ENCODE data around the gene UMOD. TPM values are rescaled to one million over a fixed set of nuclear protein-coding genes. Genes with fewer than 3 reads are reported as not detected.

UMOD gene
- total RNA-seq, 2 experiments from 2014 or later = not detected

- no peaks in the 10 kb centered on the region for H3K4me1 ChIP-seq (ENCODE audit: insufficient read depth, low read length)
- no peaks in the 10 kb centered on the region for H3K27me3 ChIP-seq (ENCODE audit: control insufficient read depth in 1 of 2, insufficient read depth in 2 of 2, low read length in 2 of 2)
- H3K36me3 Mint-ChIP-seq (ENCODE audit: low read depth) = no peaks in the 10 kb centered on the region
- ChIA-PET POLR2A (no interaction called here), CTCF (no interaction called here)
- peaks cover 5% of the 10 kb centered on the region for H3K27me3 Mint-ChIP-seq
- H3K9me3 Mint-ChIP-seq = peaks cover 2% of the 10 kb centered on the region
- no peak for TF ChIP-seq CTCF (IDR thresholded peaks at IDR 0.05)
- no peaks in the 10 kb centered on the region for H3K36me3 ChIP-seq (ENCODE audit: insufficient read depth, low read length)
- H3K9me3 ChIP-seq (ENCODE audit: control insufficient read depth in 1 of 2, insufficient read depth in 1 of 2, low read length in 2 of 2) = no peaks in the 10 kb centered on the region
- no peak overlapping the region for H3K27ac Mint-ChIP-seq
- DNase-seq = no peak
- no peak for ATAC-seq (ENCODE audit: poor library complexity)
- no peaks in the 10 kb centered on the region for H3K4me1 Mint-ChIP-seq (ENCODE audit: low read depth)
- intact Hi-C loops (cut with DNase I, micrococcal nuclease) = no loop called here
- H3K27ac ChIP-seq (ENCODE audit: low read depth in 1 of 2, low read length in 2 of 2) = no peak overlapping the region
- no peak overlapping the region for H3K4me3 Mint-ChIP-seq
- no peak overlapping the region for H3K4me3 ChIP-seq (ENCODE audit: low read length)
Measured at GRCh38 chr16:20332411-20332810, 20.1 kb downstream of the UMOD start.

- intact Hi-C loops (cut with DNase I, micrococcal nuclease) = no loop called here
- Histone ChIP-seq H3K4me1 (ENCODE audit: insufficient read depth, low read length) (no peaks in the 10 kb centered on the region), H3K36me3 (ENCODE audit: insufficient read depth, low read length) (no peaks in the 10 kb centered on the region), H3K27me3 (ENCODE audit: control insufficient read depth in 1 of 2, insufficient read depth in 2 of 2, low read length in 2 of 2) (no peaks in the 10 kb centered on the region), H3K9me3 (ENCODE audit: control insufficient read depth in 1 of 2, insufficient read depth in 1 of 2, low read length in 2 of 2) (no peaks in the 10 kb centered on the region), H3K27ac (ENCODE audit: low read depth in 1 of 2, low read length in 2 of 2) (no peak overlapping the region), H3K4me3 (ENCODE audit: low read length) (no peak overlapping the region)
- Mint-ChIP-seq H3K4me1 (ENCODE audit: low read depth) (no peaks in the 10 kb centered on the region), H3K36me3 (ENCODE audit: low read depth) (no peaks in the 10 kb centered on the region), H3K27me3 (peaks cover 5% of the 10 kb centered on the region), H3K4me3 (no peak overlapping the region), H3K27ac (no peak overlapping the region), H3K9me3 (peaks cover 2% of the 10 kb centered on the region)
- ChIA-PET CTCF (no interaction called here), POLR2A (no interaction called here)
- DNase-seq (no peak), ATAC-seq (ENCODE audit: poor library complexity) (no peak)
- no peak for TF ChIP-seq CTCF (IDR thresholded peaks at IDR 0.05)
Measured at GRCh38 chr16:20331635-20332034, 20.9 kb downstream of the UMOD start.

- no peak for ATAC-seq (ENCODE audit: poor library complexity)
Measured at GRCh38 chr16:20329392-20330138, 22.9 kb downstream of the UMOD start.

More at GRCh38 chr16:20329392-20330138, 22.9 kb downstream of the UMOD start:
- Histone ChIP-seq H3K27me3 (ENCODE audit: control insufficient read depth in 1 of 2, insufficient read depth in 2 of 2, low read length in 2 of 2) (no peaks in the 10 kb centered on the region), H3K9me3 (ENCODE audit: control insufficient read depth in 1 of 2, insufficient read depth in 1 of 2, low read length in 2 of 2) (no peaks in the 10 kb centered on the region), H3K27ac (ENCODE audit: low read depth in 1 of 2, low read length in 2 of 2) (no peak overlapping the region), H3K4me1 (ENCODE audit: insufficient read depth, low read length) (no peaks in the 10 kb centered on the region), H3K4me3 (ENCODE audit: low read length) (no peak overlapping the region), H3K36me3 (ENCODE audit: insufficient read depth, low read length) (no peaks in the 10 kb centered on the region)
- H3K9me3 Mint-ChIP-seq = peaks cover 2% of the 10 kb centered on the region
- no peak for TF ChIP-seq CTCF (IDR thresholded peaks at IDR 0.05)
- H3K27ac Mint-ChIP-seq = no peak overlapping the region
- H3K4me1 Mint-ChIP-seq (ENCODE audit: low read depth) = no peaks in the 10 kb centered on the region
- ChIA-PET POLR2A (no interaction called here), CTCF (no interaction called here)
- H3K4me3 Mint-ChIP-seq = no peak overlapping the region
- H3K36me3 Mint-ChIP-seq (ENCODE audit: low read depth) = no peaks in the 10 kb centered on the region
- intact Hi-C loops (cut with DNase I, micrococcal nuclease) = no loop called here
- DNase-seq = no peak
- no peaks in the 10 kb centered on the region for H3K27me3 Mint-ChIP-seq
